Panc1 (cell line): ENCODE measurements around the gene CBY1.

Experiments used
- CTCF ChIP-seq: fragments of 450-650 bp; IDR thresholded peaks from 2 replicates; pipeline ENCODE4 v1.5.1; 2017; ENCODE audit warnings: mild to moderate bottlenecking
- SIN3A ChIP-seq: IDR thresholded peaks from 2 replicates; pipeline ENCODE4 v1.6.1; 2012; ENCODE audit warnings: low read depth, mild to moderate bottlenecking, low read length, moderate library complexity, borderline replicate concordance; ENCODE audit not compliant: insufficient read depth
- TF ChIP-seq, protein P1 (sequence below), 2 experiments: IDR thresholded peaks; 2 replicates each; pipeline ENCODE4 v1.6.1; 2011 to 2012; ENCODE audit warnings: low read depth in 2 of 2, control low read depth in 1 of 2, low read length in 1 of 2, mild to moderate bottlenecking in 1 of 2, moderate library complexity in 1 of 2; ENCODE audit not compliant: insufficient read depth in 1 of 2

GRCh38 chr22:38694049-38694448, 37.6 kb downstream of the CBY1 start:
- TF ChIP-seq SIN3A, result no peak
- no peak for TF ChIP-seq CTCF
- TF ChIP-seq, protein P1, sequence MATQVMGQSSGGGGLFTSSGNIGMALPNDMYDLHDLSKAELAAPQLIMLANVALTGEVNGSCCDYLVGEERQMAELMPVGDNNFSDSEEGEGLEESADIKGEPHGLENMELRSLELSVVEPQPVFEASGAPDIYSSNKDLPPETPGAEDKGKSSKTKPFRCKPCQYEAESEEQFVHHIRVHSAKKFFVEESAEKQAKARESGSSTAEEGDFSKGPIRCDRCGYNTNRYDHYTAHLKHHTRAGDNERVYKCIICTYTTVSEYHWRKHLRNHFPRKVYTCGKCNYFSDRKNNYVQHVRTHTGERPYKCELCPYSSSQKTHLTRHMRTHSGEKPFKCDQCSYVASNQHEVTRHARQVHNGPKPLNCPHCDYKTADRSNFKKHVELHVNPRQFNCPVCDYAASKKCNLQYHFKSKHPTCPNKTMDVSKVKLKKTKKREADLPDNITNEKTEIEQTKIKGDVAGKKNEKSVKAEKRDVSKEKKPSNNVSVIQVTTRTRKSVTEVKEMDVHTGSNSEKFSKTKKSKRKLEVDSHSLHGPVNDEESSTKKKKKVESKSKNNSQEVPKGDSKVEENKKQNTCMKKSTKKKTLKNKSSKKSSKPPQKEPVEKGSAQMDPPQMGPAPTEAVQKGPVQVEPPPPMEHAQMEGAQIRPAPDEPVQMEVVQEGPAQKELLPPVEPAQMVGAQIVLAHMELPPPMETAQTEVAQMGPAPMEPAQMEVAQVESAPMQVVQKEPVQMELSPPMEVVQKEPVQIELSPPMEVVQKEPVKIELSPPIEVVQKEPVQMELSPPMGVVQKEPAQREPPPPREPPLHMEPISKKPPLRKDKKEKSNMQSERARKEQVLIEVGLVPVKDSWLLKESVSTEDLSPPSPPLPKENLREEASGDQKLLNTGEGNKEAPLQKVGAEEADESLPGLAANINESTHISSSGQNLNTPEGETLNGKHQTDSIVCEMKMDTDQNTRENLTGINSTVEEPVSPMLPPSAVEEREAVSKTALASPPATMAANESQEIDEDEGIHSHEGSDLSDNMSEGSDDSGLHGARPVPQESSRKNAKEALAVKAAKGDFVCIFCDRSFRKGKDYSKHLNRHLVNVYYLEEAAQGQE (IDR thresholded peaks at IDR 0.05; ENCODE audit: insufficient read depth in 1 of 2, low read depth in 2 of 2, low read length in 1 of 2), result no peak
